ENCODE measurements around the gene ITLN2.

Gene ITLN2

GRCh38 chr1:160979286-160979685, 24.7 kb upstream of the ITLN2 start:
- no peak for DNase-seq
- H3K27me3 ChIP-seq, result peaks cover 66% of the 10 kb centered on the region
- TF ChIP-seq CTCF (IDR thresholded peaks at IDR 0.05; ENCODE audit: low read depth, low read length), result no peak
- no peaks in the 10 kb centered on the region for H3K36me3 ChIP-seq
- no peak overlapping the region for H3K4me3 ChIP-seq (ENCODE audit: low read depth, low read length)
- H3K4me1 ChIP-seq, result no peaks in the 10 kb centered on the region
- H3K9me3 ChIP-seq, result no peaks in the 10 kb centered on the region

GRCh38 chr1:160978510-160978927, 23.9 kb upstream of the ITLN2 start:
- H3K4me3 ChIP-seq (ENCODE audit: low read depth, low read length), result no peak overlapping the region
- no peak for TF ChIP-seq CTCF (IDR thresholded peaks at IDR 0.05; ENCODE audit: low read depth, low read length)
- H3K27me3 ChIP-seq, result peaks cover 64% of the 10 kb centered on the region
- DNase-seq, result no peak
- H3K4me1 ChIP-seq, result no peaks in the 10 kb centered on the region
- no peaks in the 10 kb centered on the region for H3K9me3 ChIP-seq
- no peaks in the 10 kb centered on the region for H3K36me3 ChIP-seq

DNA sequence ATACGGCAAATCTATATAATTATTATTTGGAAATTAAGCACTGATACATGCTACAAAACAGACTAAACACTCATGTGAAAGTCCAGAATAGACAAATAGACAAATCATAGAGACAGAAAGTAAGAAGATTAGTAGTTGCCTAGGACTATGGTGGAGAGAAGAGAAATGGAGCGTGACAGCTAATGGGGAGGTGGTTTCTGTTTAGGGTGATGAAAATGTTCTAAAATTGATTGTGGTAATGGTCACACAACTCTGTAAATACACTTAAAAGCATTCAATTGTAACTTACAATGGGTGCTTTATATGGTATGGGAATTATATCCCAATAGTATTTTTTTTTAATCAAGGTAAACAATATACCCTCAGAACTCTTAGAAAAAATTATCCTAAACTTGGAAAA, 20.4 kb upstream of the ITLN2 start:
- no peak overlapping the region for H3K4me3 ChIP-seq (ENCODE audit: low read depth, low read length)
- DNase-seq, result no peak
- no peaks in the 10 kb centered on the region for H3K4me1 ChIP-seq
- TF ChIP-seq CTCF (IDR thresholded peaks at IDR 0.05; ENCODE audit: low read depth, low read length), result no peak
- H3K36me3 ChIP-seq, result no peaks in the 10 kb centered on the region
- no peaks in the 10 kb centered on the region for H3K9me3 ChIP-seq
- peaks cover 39% of the 10 kb centered on the region for H3K27me3 ChIP-seq

DNA sequence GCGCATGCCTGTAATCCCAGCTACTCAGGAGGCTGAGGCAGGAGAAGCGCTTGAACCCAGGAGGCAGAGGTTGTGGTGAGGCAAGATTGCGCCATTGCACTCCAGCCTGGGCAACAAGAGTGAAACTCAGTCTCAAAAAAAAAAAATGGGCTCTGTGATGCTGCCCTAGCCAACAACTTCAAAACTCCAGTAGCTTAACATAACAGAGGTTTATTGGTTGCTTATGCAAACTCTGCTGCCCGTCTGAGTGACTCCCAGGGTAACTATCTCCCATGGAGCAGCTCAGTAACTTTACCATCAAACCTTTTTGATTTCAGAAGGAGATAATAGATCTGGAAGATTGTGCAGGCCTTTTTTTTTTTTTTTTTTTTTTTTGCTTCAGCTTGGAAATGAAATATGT, 18.9 kb upstream of the ITLN2 start:
- Histone ChIP-seq H3K4me1 (no peaks in the 10 kb centered on the region), H3K36me3 (no peaks in the 10 kb centered on the region), H3K9me3 (no peaks in the 10 kb centered on the region), H3K4me3 (ENCODE audit: low read depth, low read length) (no peak overlapping the region), H3K27me3 (peaks cover 28% of the 10 kb centered on the region)
- TF ChIP-seq CTCF (IDR thresholded peaks at IDR 0.05; ENCODE audit: low read depth, low read length), result no peak
- DNase-seq, result no peak

DNA sequence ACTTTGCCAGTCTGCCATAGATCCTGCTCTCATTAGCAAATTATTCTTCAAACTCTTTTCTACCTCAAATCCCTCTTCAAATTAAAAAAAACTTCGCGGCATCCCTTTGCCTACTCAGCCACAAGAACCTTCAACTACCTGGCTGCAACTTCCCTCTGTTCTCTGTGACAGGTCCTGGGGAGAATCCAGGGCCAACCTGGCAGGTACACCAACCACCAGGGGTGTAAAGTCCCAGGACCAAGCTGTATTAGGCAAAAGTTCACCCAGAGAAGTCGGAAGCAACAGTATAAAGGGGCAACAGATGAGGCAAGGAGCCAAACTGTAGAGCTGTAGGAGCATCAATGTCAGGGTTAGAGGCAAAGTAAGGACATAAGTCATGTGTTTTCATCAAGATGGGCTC, 18.3 kb upstream of the ITLN2 start:
- no peaks in the 10 kb centered on the region for H3K36me3 ChIP-seq
- H3K9me3 ChIP-seq, result no peaks in the 10 kb centered on the region
- no peak overlapping the region for H3K4me3 ChIP-seq (ENCODE audit: low read depth, low read length)
- H3K4me1 ChIP-seq, result no peaks in the 10 kb centered on the region
- DNase-seq, result no peak
- H3K27me3 ChIP-seq, result peaks cover 23% of the 10 kb centered on the region
- TF ChIP-seq CTCF (IDR thresholded peaks at IDR 0.05; ENCODE audit: low read depth, low read length), result no peak

DNA sequence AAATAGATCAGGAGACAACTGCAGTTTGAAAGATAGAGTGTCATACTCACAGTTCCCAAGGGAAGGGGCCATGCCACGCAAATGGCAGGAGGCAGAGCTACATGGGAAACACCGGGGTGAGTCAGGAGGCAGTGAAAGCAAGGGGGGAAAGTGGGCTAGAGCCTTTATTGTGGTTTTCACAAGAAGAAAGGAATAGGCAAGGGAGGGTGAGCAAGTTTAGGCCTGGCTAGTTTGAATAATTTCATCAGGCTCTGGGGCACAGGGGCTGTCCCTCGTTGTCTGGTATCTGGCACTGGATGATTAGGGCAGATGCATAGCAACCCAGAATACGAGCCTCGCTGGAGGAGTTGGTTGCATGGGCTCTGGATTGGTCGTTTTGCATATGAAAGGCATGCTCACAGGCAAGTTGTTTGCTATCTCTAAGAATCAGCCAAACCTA, 17.0 kb upstream of the ITLN2 start:
- Histone ChIP-seq H3K4me1 (no peaks in the 10 kb centered on the region), H3K9me3 (no peaks in the 10 kb centered on the region), H3K36me3 (no peaks in the 10 kb centered on the region), H3K4me3 (ENCODE audit: low read depth, low read length) (no peak overlapping the region), H3K27me3 (peaks cover 17% of the 10 kb centered on the region)
- TF ChIP-seq CTCF (IDR thresholded peaks at IDR 0.05; ENCODE audit: low read depth, low read length), result no peak
- no peak for DNase-seq

Measured in BE2C (cell line).